ENCODE results near the gene CNTFR. TPM values are rescaled to one million over a fixed set of nuclear protein-coding genes. Genes with fewer than 3 reads are reported as not detected.

Gene CNTFR
- total and polyA plus RNA-seq, 2 of the 8 experiments (the other 6 are each of a cell fraction or from before 2014, with no cell fraction given) = 1.2 to 4.2 TPM

DNA sequence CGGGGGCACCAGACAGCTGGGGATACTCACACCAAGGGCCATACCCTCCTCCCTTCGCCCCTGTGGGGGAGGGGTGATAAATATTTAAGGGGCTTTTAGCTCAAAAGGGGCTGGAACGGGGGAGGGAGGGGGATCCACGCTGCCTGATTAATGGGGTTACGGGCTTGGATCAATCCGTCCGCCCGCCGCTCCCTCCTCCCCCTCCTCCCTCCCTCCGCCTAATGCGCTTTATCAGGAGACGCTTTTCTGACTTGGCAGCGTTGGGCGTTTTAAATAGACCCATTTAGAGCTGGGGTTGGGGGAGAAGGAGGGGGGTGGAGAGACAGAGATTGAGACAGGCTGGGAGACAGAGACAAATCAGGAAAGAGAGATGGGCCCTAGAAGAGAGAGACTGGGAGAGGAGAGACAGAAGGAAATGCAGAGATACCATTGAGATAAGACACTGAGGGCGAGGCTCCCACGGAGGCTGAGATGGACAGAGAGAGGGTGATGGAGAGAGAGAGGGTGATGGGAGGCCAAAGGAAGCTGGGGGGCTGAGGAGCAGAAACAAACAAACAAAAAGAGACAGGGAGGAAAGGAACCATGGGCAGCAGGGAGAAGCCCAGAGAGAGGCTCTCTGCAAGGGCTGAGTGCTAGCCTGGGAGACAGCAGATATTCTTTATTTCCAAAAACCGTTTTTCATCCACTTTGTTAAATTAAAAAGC is 10.3 kb downstream of the CNTFR start:
- WGBS, 2 experiments (ENCODE audit: extremely low coverage in 1 of 2, insufficient coverage in 1 of 2, insufficient read length in 1 of 2, insufficient replicate concordance in 2 of 2, low coverage in 1 of 2, low lambda C conversion rate in 2 of 2, missing lambda C conversion rate in 1 of 2) = 17% methylated on average over 4 of the region's 17 CpGs; no CpG with 5 or more reads in 1 of the 2 experiments
- H4K91ac ChIP-seq (replicated peaks; ENCODE audit: insufficient read length, low read length) = no peak overlapping the region
- POLR2A ChIA-PET (ENCODE audit: partially characterized antibody) = interaction anchor here (1.2 to 5.6 kb wide), 6 partner anchors 9 to 58 kb away, joined by 3 to 36 read pairs (median 9); partner anchors contain the start of genes CNTFR and SIGMAR1
- no peak overlapping the region for H3K4ac ChIP-seq (replicated peaks; ENCODE audit: insufficient read length, low read depth, low read length)
- H3K27ac ChIP-seq (ENCODE audit: low read depth, low read length) = no peak overlapping the region
- peak overlapping the region; percentile 24 to 55 (median 44); a peak in 5 of 8 replicates for H3K4me3 ChIP-seq (ENCODE audit: extremely low read depth in 1 of 4, insufficient read depth in 2 of 4, low read depth in 3 of 4, low read length in 4 of 4)
- H2BK120ac ChIP-seq (replicated peaks; ENCODE audit: low read depth, low read length) = no peak overlapping the region
- no peak overlapping the region for H3K9ac ChIP-seq (replicated peaks in 1 of 4; ENCODE audit: extremely low read depth in 1 of 4, low read depth in 3 of 4, low read length in 3 of 4)
- H3K23me2 ChIP-seq (ENCODE audit: low read depth, low read length) = peaks cover 19% of the 10 kb centered on the region; the same call in 1 of the 2 replicates
- H3K27me3 ChIP-seq (replicated peaks in 1 of 4; ENCODE audit: control insufficient read depth in 3 of 4, extremely low read depth in 1 of 4, insufficient read depth in 3 of 4, low read length in 3 of 4) = peaks cover 21 to 89% (median 72%) of the 10 kb centered on the region in 4 experiments
- no peak for FAIRE-seq
- peak overlapping the region; percentile 96; the same call in 1 of the 2 replicates for H2BK12ac ChIP-seq (ENCODE audit: low read depth, low read length)
- no peak overlapping the region for H3K14ac ChIP-seq (ENCODE audit: insufficient read length)
- H3K56ac ChIP-seq (replicated peaks; ENCODE audit: insufficient read length, low read depth, low read length) = no peak overlapping the region
- peaks cover 0 to 5% of the 10 kb centered on the region in 2 experiments for H4K20me1 ChIP-seq (replicated peaks in 1 of 2; ENCODE audit: control insufficient read depth in 1 of 2, insufficient read depth in 2 of 2, low read length in 2 of 2)
- peak overlapping the region; percentile 60; the same call in 1 of the 2 replicates for H2BK5ac ChIP-seq (ENCODE audit: low read depth, low read length)
- H3K9me3 ChIP-seq (ENCODE audit: insufficient read depth in 2 of 2, low read depth in 1 of 2, low read length in 1 of 2) = no peaks in the 10 kb centered on the region
- H2BK15ac ChIP-seq (ENCODE audit: low read length) = peak overlapping the region; percentile 88; the same call in 1 of the 2 replicates
- H3K79me2 ChIP-seq (ENCODE audit: control insufficient read depth in 1 of 2, insufficient read depth in 2 of 2, low read length in 2 of 2) = no peaks in the 10 kb centered on the region
- peaks cover 12 to 41% (median 28%) of the 10 kb centered on the region in 4 experiments for H3K4me1 ChIP-seq (replicated peaks in 1 of 4; ENCODE audit: control insufficient read depth in 3 of 4, insufficient read depth in 4 of 4, low read length in 3 of 4)
- H3K4me2 ChIP-seq (ENCODE audit: insufficient read depth in 1 of 2, low read depth in 2 of 2, low read length in 2 of 2) = peak overlapping the region; percentile 84
- no peak overlapping the region for H4K5ac ChIP-seq (ENCODE audit: insufficient read length, low read depth, low read length)
- peak overlapping the region; percentile 75; the same call in 1 of the 2 replicates for H2AK5ac ChIP-seq (ENCODE audit: low read depth, low read length)
- H4K8ac ChIP-seq (ENCODE audit: extremely low read depth, insufficient read depth, low read length) = no peak overlapping the region
- H3K79me1 ChIP-seq (ENCODE audit: low read depth, low read length) = no peaks in the 10 kb centered on the region
- H3K23ac ChIP-seq (ENCODE audit: insufficient read length) = no peak overlapping the region
- 0 out of 2 replicates have a peak overlapping the region, but pooled peaks have one; percentile 48 for H2BK20ac ChIP-seq (ENCODE audit: low read length)
- H2AFZ ChIP-seq (ENCODE audit: low read length) = no peak overlapping the region; the same call in 1 of the 2 replicates
- 0 out of 2 replicates have a peak overlapping the region, but pooled peaks have one; percentile 71 for H3K18ac ChIP-seq (ENCODE audit: extremely low read depth, low read length)
- H3K36me3 ChIP-seq (ENCODE audit: control insufficient read depth in 2 of 4, insufficient read depth in 4 of 4, low read length in 3 of 4) = no peaks in the 10 kb centered on the region
- no peak for DNase-seq (ENCODE audit: low read depth in 1 of 2, low spot score in 2 of 2)
- CTCF ChIA-PET (ENCODE audit: partially characterized antibody) = interaction anchor here (0.9 to 13.8 kb wide), 15 partner anchors 9 to 175 kb away, joined by 3 to 241 read pairs (median 5); partner anchors contain the start of gene CNTFR
- no peak for TF ChIP-seq KDM4A (IDR thresholded peaks at IDR 0.05; ENCODE audit: low read depth, low read length, severe bottlenecking)
- TF ChIP-seq RNF2 (IDR thresholded peaks at IDR 0.05; ENCODE audit: borderline replicate concordance, low read depth, low read length, missing control alignments, poor library complexity, severe bottlenecking) = peak; percentile 36
- no peak for TF ChIP-seq ATF2 (IDR thresholded peaks at IDR 0.05; ENCODE audit: low read length)
- TF ChIP-seq SUZ12 (IDR thresholded peaks at IDR 0.05; ENCODE audit: low read length) = peak; percentile 54; the same call in 1 of the 2 replicates
- TF ChIP-seq EZH2 (IDR thresholded peaks at IDR 0.05; ENCODE audit: low read depth, low read length, severe bottlenecking) = peak; percentile 59
- no peak for TF ChIP-seq KDM5A (IDR thresholded peaks at IDR 0.05; ENCODE audit: low read length)
- TF ChIP-seq FOSL1 (IDR thresholded peaks at IDR 0.05; ENCODE audit: insufficient read depth, low read depth, low read length) = no peak
- TF ChIP-seq SP1 (IDR thresholded peaks at IDR 0.05; ENCODE audit: low read depth, low read length) = no peak
- no peak for TF ChIP-seq TAF1 (IDR thresholded peaks at IDR 0.05; ENCODE audit: low read depth, low read length)

All from H1 (cell line).